Vagina (tissue), 2 donors: ENCODE results near the gene KRTAP5-2. TPM values are rescaled to one million over a fixed set of nuclear protein-coding genes. Genes with fewer than 3 reads are reported as not detected.

Source experiments
- DNase-seq, 2 donors: peaks; one replicate each; pipeline ENCODE4 v3.0.0-alpha.2; 2017; ENCODE audit errors: extremely low spot score in 2 of 2
- H3K27ac ChIP-seq: fragments of 200-600 bp; sonication (generic); one replicate; pipeline ENCODE4 v1.5.1; 2019
- H3K27me3 ChIP-seq: fragments of 200-600 bp; sonication (generic); one replicate; pipeline ENCODE4 v1.5.1; 2019
- H3K36me3 ChIP-seq, 2 donors: fragments of 200-600 bp; sonication (generic); one replicate each; pipeline ENCODE4 v1.5.1; 2017 to 2019
- H3K4me1 ChIP-seq: fragments of 200-600 bp; sonication (generic); one replicate; pipeline ENCODE4 v1.5.1; 2019
- H3K4me3 ChIP-seq, 2 donors: fragments of 200-600 bp; sonication (generic); 1 replicate in 1 of 2; 2 replicates in 1 of 2; pipeline ENCODE4 v1.5.1; 2016 to 2019
- H3K9me3 ChIP-seq: fragments of 200-600 bp; sonication (generic); one replicate; pipeline ENCODE4 v1.5.1; 2019
- CTCF ChIP-seq, 3 experiments: fragments of 450-650 bp in 2 of 3; fragments of 200-600 bp in 1 of 3; sonication (generic) in 1 of 3; IDR thresholded peaks; one replicate each; pipeline ENCODE4 v1.5.1; 2017 to 2019; ENCODE audit warnings: antibody characterized with exemption in 3 of 3, mild to moderate bottlenecking in 2 of 3, moderate library complexity in 2 of 3
- POLR2A ChIP-seq, 2 donors: fragments of 450-650 bp; IDR thresholded peaks; one replicate each; pipeline ENCODE4 v1.6.1; 2017; ENCODE audit warnings: antibody characterized with exemption in 2 of 2, mild to moderate bottlenecking in 2 of 2, moderate library complexity in 2 of 2
- POLR2AphosphoS5 ChIP-seq, 2 donors: sonication (generic); formaldehyde crosslinking; IDR thresholded peaks; one replicate each; pipeline ENCODE4 v1.9.0; 2017; ENCODE audit warnings: antibody characterized with exemption in 2 of 2, mild to moderate bottlenecking in 2 of 2, low read depth in 1 of 2; ENCODE audit not compliant: insufficient read depth in 1 of 2
- intact Hi-C: fragments of 100-400 bp; cut with DNase I; formaldehyde crosslinking; loops from one replicate; pipeline ENCODE4 v1.15.1; 2023
- total RNA-seq: library from RNA; depleted of rRNA; stranded (reverse); fragments of >200 nt; gene quantifications from one replicate; pipeline ENCODE4 v1.2.3, GENCODE V29; 2016

KRTAP5-2 gene
- total RNA-seq, 1 donor from 2014 or later, result not detected

DNA sequence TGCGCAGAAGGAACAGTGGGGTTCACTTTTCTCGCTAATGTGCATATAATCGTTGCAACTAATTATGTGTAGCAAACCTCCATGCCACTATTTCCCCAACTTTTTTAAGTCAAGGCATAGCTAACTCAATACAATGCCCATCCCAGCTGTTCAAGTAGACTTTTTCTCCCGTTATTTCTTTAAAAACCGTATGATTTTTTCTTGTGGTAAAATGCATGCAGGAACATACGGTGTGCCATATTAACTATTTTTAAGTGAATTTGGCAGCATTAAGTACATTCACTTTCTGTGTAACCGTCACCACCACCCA lies 23.2 kb downstream of the KRTAP5-2 start:
- no peak for TF ChIP-seq CTCF (IDR thresholded peaks at IDR 0.05)
- TF ChIP-seq POLR2A (IDR thresholded peaks at IDR 0.05), result no peak
- TF ChIP-seq POLR2AphosphoS5 (IDR thresholded peaks at IDR 0.05; ENCODE audit: insufficient read depth in 1 of 2, low read depth in 1 of 2), result no peak
- intact Hi-C loops, result loop anchor here (2.0 to 10.0 kb wide), 3 partner anchors 28 to 370 kb away; no protein-coding TSS in a partner anchor
- Histone ChIP-seq H3K27me3 (no peaks in the 10 kb centered on the region), H3K9me3 (no peaks in the 10 kb centered on the region), H3K27ac (no peak overlapping the region), H3K36me3 (no peaks in the 10 kb centered on the region), H3K4me3 (no peak overlapping the region), H3K4me1 (peaks cover 40% of the 10 kb centered on the region)
- DNase-seq, result no peak

DNA sequence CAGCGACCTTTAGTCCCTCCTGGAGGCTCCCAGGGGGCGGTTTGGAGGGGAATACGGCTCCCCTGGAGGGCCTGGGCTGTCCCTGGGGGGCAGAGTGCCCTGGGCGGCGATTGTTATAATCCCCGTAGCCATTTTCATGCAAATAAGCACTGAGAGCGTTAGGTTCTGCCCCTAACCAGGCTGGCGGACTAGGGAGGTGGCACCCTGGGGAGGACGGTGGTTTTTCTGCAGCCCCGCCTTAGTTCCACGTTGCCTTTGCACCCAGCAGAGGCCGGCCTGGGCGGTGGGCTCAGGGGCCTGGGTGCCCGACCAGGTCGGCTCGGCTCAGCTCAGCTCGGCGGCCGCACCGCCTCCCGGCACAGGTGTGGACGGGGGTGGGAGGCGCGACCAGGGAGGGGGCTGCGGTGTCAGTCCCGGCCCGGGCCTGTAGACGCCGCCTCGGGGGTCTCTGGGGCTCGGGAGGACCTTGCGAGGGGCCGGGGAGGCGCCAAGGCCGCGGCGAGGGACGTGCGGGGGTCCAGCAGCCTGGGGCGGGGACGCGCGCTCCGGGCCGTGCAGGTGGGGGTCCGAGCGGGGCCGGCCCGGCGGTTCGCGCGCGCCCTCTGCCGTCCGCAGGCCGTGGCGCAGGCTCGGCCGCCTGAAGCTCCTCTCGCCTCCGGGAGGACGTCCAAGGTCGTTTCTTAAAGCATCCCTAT lies 23.7 kb downstream of the KRTAP5-2 start:
- H3K4me3 ChIP-seq, result peak overlapping the region; percentile 30 to 63

DNA sequence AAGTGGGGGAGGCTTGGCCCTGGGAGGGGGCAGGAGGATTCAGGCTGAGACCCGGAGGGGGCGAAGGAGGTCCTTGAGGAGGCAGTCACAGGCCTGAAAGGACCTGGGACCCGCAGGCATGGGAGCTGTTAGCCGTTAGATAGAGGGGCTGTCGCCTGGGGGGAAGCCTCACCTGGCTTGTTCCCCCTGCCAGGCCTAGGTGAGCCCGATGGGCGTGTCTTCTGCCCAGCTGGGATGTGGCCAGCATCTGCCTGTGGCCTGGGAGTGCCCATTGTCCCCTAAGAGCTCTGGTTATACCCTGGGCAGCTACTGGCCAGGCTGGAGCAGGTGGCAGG lies 24.2 kb downstream of the KRTAP5-2 start:
- no peaks in the 10 kb centered on the region for H3K27me3 ChIP-seq
- peak overlapping the region; percentile 42 to 63 for H3K4me3 ChIP-seq
- no peaks in the 10 kb centered on the region for H3K36me3 ChIP-seq
- peak overlapping the region; percentile 75 for H3K27ac ChIP-seq
- peaks cover 41% of the 10 kb centered on the region for H3K4me1 ChIP-seq
- intact Hi-C loops, result loop anchor here (2.0 to 10.0 kb wide), 3 partner anchors 27 to 369 kb away; no protein-coding TSS in a partner anchor
- TF ChIP-seq POLR2AphosphoS5 (IDR thresholded peaks at IDR 0.05; ENCODE audit: insufficient read depth in 1 of 2, low read depth in 1 of 2) (peak in 1 of 2 donors; percentile 3), POLR2A (IDR thresholded peaks at IDR 0.05) (no peak)
- no peaks in the 10 kb centered on the region for H3K9me3 ChIP-seq
- DNase-seq, result no peak

More for the DNA sequence above, 23.7 kb downstream of the KRTAP5-2 start:
- Histone ChIP-seq H3K27me3 (no peaks in the 10 kb centered on the region), H3K27ac (peak overlapping the region; percentile 75), H3K36me3 (no peaks in the 10 kb centered on the region), H3K4me1 (peaks cover 41% of the 10 kb centered on the region), H3K9me3 (no peaks in the 10 kb centered on the region)
- TF ChIP-seq POLR2AphosphoS5 (IDR thresholded peaks at IDR 0.05; ENCODE audit: insufficient read depth in 1 of 2, low read depth in 1 of 2), result no peak
- TF ChIP-seq CTCF (IDR thresholded peaks at IDR 0.05), result peak; percentile 7 to 46 (median 46)
- DNase-seq, result no peak
- intact Hi-C loops, result loop anchor here (2.0 to 10.0 kb wide), 3 partner anchors 28 to 370 kb away; no protein-coding TSS in a partner anchor

DNA sequence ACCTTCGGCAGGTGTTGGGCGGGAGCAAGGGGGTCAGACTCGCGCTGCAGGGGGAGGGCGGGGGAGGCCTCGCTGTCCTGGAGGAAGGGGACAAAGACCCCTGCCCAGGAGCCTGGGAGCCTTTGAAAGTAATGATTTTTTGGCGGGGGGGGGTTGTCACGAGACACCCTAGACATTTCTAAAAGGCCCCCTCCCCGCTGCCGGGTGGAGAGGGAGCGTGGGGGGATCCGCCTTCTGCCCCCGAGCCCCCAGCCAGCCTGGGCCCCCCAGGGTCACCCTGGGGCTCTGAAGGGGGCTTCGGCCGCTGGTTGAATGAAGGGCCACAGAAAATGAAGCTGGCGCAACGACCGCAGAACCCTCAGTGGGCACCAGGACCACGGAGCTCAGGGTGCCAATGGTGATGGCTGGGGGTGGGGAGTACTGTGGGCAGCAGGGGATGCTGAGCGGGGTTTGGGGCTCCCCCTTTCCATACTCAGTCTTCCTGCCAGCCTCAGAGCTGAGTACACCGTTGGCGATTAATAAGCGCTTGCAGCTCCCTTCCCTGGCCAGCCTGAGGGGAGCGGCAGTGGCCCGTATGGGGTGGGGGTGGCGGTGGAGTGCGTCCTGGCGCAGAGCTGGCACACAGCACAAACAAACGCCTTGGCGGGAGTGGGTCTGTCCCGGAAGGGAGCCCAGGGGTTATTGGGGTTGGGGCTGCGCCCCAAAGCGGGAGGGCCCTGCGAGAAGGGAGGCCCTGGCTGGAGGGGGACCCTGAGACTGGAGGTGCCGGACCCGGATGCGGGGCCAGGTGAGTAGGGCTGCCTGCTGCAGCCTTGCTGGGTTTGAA lies 24.8 kb downstream of the KRTAP5-2 start:
- Histone ChIP-seq H3K27me3 (no peaks in the 10 kb centered on the region), H3K9me3 (no peaks in the 10 kb centered on the region), H3K27ac (peak overlapping the region; percentile 75), H3K36me3 (no peaks in the 10 kb centered on the region), H3K4me1 (peaks cover 41% of the 10 kb centered on the region), H3K4me3 (peak overlapping the region; percentile 42 to 63)
- peak in 1 of 2 donors; percentile 71 for DNase-seq
- intact Hi-C loops, result loop anchor here (5.0 to 10.0 kb wide), 2 partner anchors 236 to 368 kb away; no protein-coding TSS in a partner anchor
- TF ChIP-seq CTCF (IDR thresholded peaks at IDR 0.05) (no peak), POLR2AphosphoS5 (IDR thresholded peaks at IDR 0.05; ENCODE audit: insufficient read depth in 1 of 2, low read depth in 1 of 2) (peak in 1 of 2 donors; percentile 22)

GRCh38 chr11:1572197-1573076 lies 25.7 kb downstream of the KRTAP5-2 start, which contains the start of gene DUSP8:
Gene DUSP8 (minus strand): TSS chr11:1572271. CDS start chr11:1565826, 6,445 bp downstream.
- peak within 1 kb of the TSS; percentile 76 for H3K27ac ChIP-seq
- H3K9me3 ChIP-seq, result no peaks in the 10 kb centered on the region
- TF ChIP-seq CTCF (IDR thresholded peaks at IDR 0.05) (no peak), POLR2A (IDR thresholded peaks at IDR 0.05) (peak in 1 of 2 donors; percentile 11)
- peak within 1 kb of the TSS; percentile 50 to 75 for H3K4me3 ChIP-seq
- peaks cover 41% of the 10 kb centered on the region for H3K4me1 ChIP-seq
- H3K27me3 ChIP-seq, result no peaks in the 10 kb centered on the region
- DNase-seq, result peak in 1 of 2 donors; percentile 86
- intact Hi-C loops, result loop anchor here (5.0 to 10.0 kb wide), 2 partner anchors 235 to 368 kb away; no protein-coding TSS in a partner anchor
- no peaks in the 10 kb centered on the region for H3K36me3 ChIP-seq
